Endothelial cell of umbilical vein (primary cell): Measurements from ENCODE around the gene CDKN2D. TPM values are rescaled to one million over a fixed set of nuclear protein-coding genes. Genes with fewer than 3 reads are reported as not detected.

Experiments
- BruUV-seq: library from RNA; stranded (reverse); fragments of 400-500 nt; replicated peaks from 2 replicates; lab custom pipeline; 2021; lab: Mats Ljungman, UMichigan
- CTCF ChIA-PET: fragments of 300-600, 350-600 bp; sonication (Branson Sonifier 250); formaldehyde crosslinking; loops from one replicate; lab custom pipeline; 2021; ENCODE audit warnings: antibody characterized with exemption, inconsistent platforms; lab: Charles Lee
- POLR2A ChIA-PET: fragments of 300-600, 350-600 bp; sonication (Branson Sonifier 250); formaldehyde crosslinking; loops from one replicate; lab custom pipeline; 2021; ENCODE audit warnings: antibody characterized with exemption, inconsistent platforms; lab: Charles Lee
- DNase-seq: peaks from one replicate; pipeline ENCODE4 v3.0.0-alpha.2; 2011; ENCODE audit warnings: low read depth, low spot score
- FAIRE-seq: peaks from 2 replicates; lab custom pipeline; 2011; peaks lifted over from hg19 to GRCh38; lab: Jason Lieb, UNC
- H2AFZ ChIP-seq: 2 replicates; pipeline ENCODE4 v1.6.0; 2012; ENCODE audit warnings: low read depth, low read length, control low read depth, inconsistent platforms
- H3K27ac ChIP-seq: 2 replicates; pipeline ENCODE4 v1.5.1; 2011; ENCODE audit warnings: low read depth, mild to moderate bottlenecking, control low read depth, low read length, moderate library complexity; ENCODE audit not compliant: insufficient read depth
- H3K27me3 ChIP-seq, 2 experiments: 2 replicates each; pipeline versions ENCODE4 v1.6.0 to v1.6.1; 2011; ENCODE audit warnings: low read length in 2 of 2, mixed read lengths in 1 of 2; ENCODE audit not compliant: control insufficient read depth in 2 of 2, insufficient read depth in 2 of 2
- H3K36me3 ChIP-seq, 2 experiments: 2 replicates in 1 of 2; 3 replicates in 1 of 2; pipeline ENCODE4 v1.5.1; 2011; ENCODE audit warnings: low read length in 2 of 2, mild to moderate bottlenecking in 1 of 2, moderate library complexity in 1 of 2; ENCODE audit not compliant: control insufficient read depth in 2 of 2, insufficient read depth in 2 of 2; ENCODE audit errors: extremely low read depth in 1 of 2
- H3K4me1 ChIP-seq: 3 replicates; pipeline ENCODE4 v1.5.1; 2011; ENCODE audit warnings: mild to moderate bottlenecking, low read length; ENCODE audit not compliant: control insufficient read depth, insufficient read depth; ENCODE audit errors: extremely low read depth
- H3K4me2 ChIP-seq: 2 replicates; pipeline ENCODE4 v1.6.1; 2011; ENCODE audit warnings: low read length, control low read depth, mixed read lengths; ENCODE audit not compliant: insufficient read depth
- H3K4me3 ChIP-seq, 3 experiments: fragments of 200-600 bp in 1 of 3; sonication (generic), shearing (Covaris generic) in 1 of 3; replicated peaks in 1 of 3; 2 replicates each; pipeline ENCODE4 v1.5.1; 2011 to 2016; ENCODE audit warnings: control low read depth in 3 of 3, low read length in 3 of 3, mild to moderate bottlenecking in 2 of 3, inconsistent platforms in 1 of 3, low read depth in 1 of 3, moderate library complexity in 1 of 3; ENCODE audit not compliant: insufficient read depth in 1 of 3
- H3K79me2 ChIP-seq: 2 replicates; pipeline ENCODE4 v1.6.0; 2012; ENCODE audit warnings: low read length, inconsistent platforms; ENCODE audit not compliant: control insufficient read depth, insufficient read depth
- H3K9ac ChIP-seq: replicated peaks from 2 replicates; pipeline ENCODE3; 2011; ENCODE audit warnings: low read length, control low read depth; ENCODE audit not compliant: insufficient read depth; ENCODE audit errors: extremely low read depth
- H3K9me1 ChIP-seq: replicated peaks from 3 replicates; pipeline ENCODE4 v1.6.0; 2011; ENCODE audit warnings: mild to moderate bottlenecking, low read length; ENCODE audit not compliant: control insufficient read depth, insufficient read depth; ENCODE audit errors: extremely low read depth
- H3K9me3 ChIP-seq: replicated peaks from 2 replicates; pipeline ENCODE4 v1.5.1; 2012; ENCODE audit warnings: low read length, inconsistent platforms; ENCODE audit not compliant: control insufficient read depth, insufficient read depth
- H4K20me1 ChIP-seq: replicated peaks from 2 replicates; pipeline ENCODE3; 2011; ENCODE audit warnings: mild to moderate bottlenecking, low read length; ENCODE audit not compliant: control insufficient read depth, insufficient read depth; ENCODE audit errors: extremely low read depth
- CTCF ChIP-seq, 2 donors: IDR thresholded peaks; 1 replicate in 1 of 2; 2 replicates in 1 of 2; pipeline ENCODE4 v1.5.1; 2011; ENCODE audit warnings: low read length in 2 of 2, mild to moderate bottlenecking in 2 of 2, moderate library complexity in 2 of 2, control low read depth in 1 of 2, inconsistent platforms in 1 of 2, low read depth in 1 of 2; ENCODE audit not compliant: insufficient read depth in 1 of 2; ENCODE audit errors: extremely low read depth in 1 of 2
- EZH2 ChIP-seq: IDR thresholded peaks from 2 replicates; pipeline ENCODE4 v1.6.1; 2012; ENCODE audit warnings: borderline replicate concordance, low read depth, mild to moderate bottlenecking, moderate library complexity, low read length, inconsistent platforms; ENCODE audit not compliant: severe bottlenecking
- FOS ChIP-seq: IDR thresholded peaks from 2 replicates; pipeline ENCODE4 v1.6.1; 2011; ENCODE audit warnings: mild to moderate bottlenecking, low read length, moderate library complexity, borderline replicate concordance; ENCODE audit not compliant: insufficient read depth
- GATA2 ChIP-seq: IDR thresholded peaks from 2 replicates; pipeline ENCODE4 v1.7.0; 2011; ENCODE audit warnings: low read depth, mild to moderate bottlenecking, moderate library complexity, mixed read lengths, low read length; ENCODE audit not compliant: insufficient read length, insufficient read depth
- JUN ChIP-seq: IDR thresholded peaks from 2 replicates; pipeline ENCODE4 v1.6.1; 2011; ENCODE audit warnings: borderline replicate concordance, low read depth; ENCODE audit not compliant: insufficient read length, insufficient read depth
- MAX ChIP-seq: IDR thresholded peaks from 2 replicates; pipeline ENCODE4 v1.6.1; 2011; ENCODE audit not compliant: insufficient read depth, insufficient read length
- MYC ChIP-seq: IDR thresholded peaks from one replicate; pipeline ENCODE4 v1.6.1; 2011; ENCODE audit warnings: mild to moderate bottlenecking, low read depth, low read length
- POLR2A ChIP-seq: IDR thresholded peaks from 2 replicates; pipeline ENCODE4 v1.6.1; 2012; ENCODE audit warnings: low read depth, mild to moderate bottlenecking, control low read depth, low read length
- POLR2AphosphoS5 ChIP-seq: IDR thresholded peaks from 2 replicates; pipeline ENCODE4 v1.6.1; 2012; ENCODE audit warnings: low read depth, mild to moderate bottlenecking, control low read depth, low read length, moderate library complexity; ENCODE audit not compliant: insufficient read depth
- dilution Hi-C: fragments of 300-500 bp; cut with MboI; formaldehyde crosslinking; loops from one replicate; pipeline ENCODE4 v1.15.0; 2019; ENCODE audit warnings: low sequenced_read_pairs; ENCODE audit not compliant: extremely low pct_ligation_motif_present
- intact Hi-C: fragments of 100-400 bp; cut with micrococcal nuclease; formaldehyde crosslinking; loops from one replicate; pipeline ENCODE4 v1.10.0; 2022
- polyA plus RNA-seq, 4 experiments: library from polyadenylated mRNA; depleted of rRNA in 3 of 4; stranded (reverse) in 3 of 4; unstranded in 1 of 4; fragments of >200 nt; gene quantifications; 2 replicates each; pipeline versions ENCODE4 v1.2.1 to v1.2.3, GENCODE V29; 2011 to 2012; ENCODE audit warnings: missing spikeins in 1 of 4
- total RNA-seq: library from RNA; stranded (reverse); gene quantifications from 2 replicates; pipeline ENCODE4 v1.2.3, GENCODE V29; 2021

CDKN2D gene
- total and polyA plus RNA-seq, 2 donors (not counting 3 experiments of a cell fraction or from before 2014, with no cell fraction given) = 5.9 to 9.8 TPM

GRCh38 chr19:10593820-10594637 is 25.2 kb upstream of the CDKN2D start:
- FAIRE-seq = no peak
- no peak for DNase-seq
- H3K9me3 ChIP-seq = no peaks in the 10 kb centered on the region
- CTCF ChIA-PET = interaction anchor here (4.2 kb wide), 1 partner anchor 13 kb away, joined by 20 read pairs; no protein-coding TSS in a partner anchor
- no peaks in the 10 kb centered on the region for H3K79me2 ChIP-seq
- no peaks in the 10 kb centered on the region for H3K36me3 ChIP-seq
- no peak overlapping the region for H2AFZ ChIP-seq
- no peaks in the 10 kb centered on the region for H3K27me3 ChIP-seq
- TF ChIP-seq EZH2 = no peak
- no peak for TF ChIP-seq JUN
- TF ChIP-seq POLR2A = no peak
- no peak for TF ChIP-seq CTCF (IDR thresholded peaks at IDR 0.05; ENCODE audit: extremely low read depth in 1 of 2, insufficient read depth in 1 of 2, low read depth in 1 of 2, low read length in 2 of 2)
- no peak for TF ChIP-seq POLR2AphosphoS5
- no peak for TF ChIP-seq GATA2
- TF ChIP-seq MYC = no peak
- TF ChIP-seq FOS = no peak
- no peak for TF ChIP-seq MAX
- BruUV-seq = no TSS peak
- no peak overlapping the region for H3K4me2 ChIP-seq
- intact Hi-C loops = no loop called here
- H3K27ac ChIP-seq = no peak overlapping the region
- H3K9ac ChIP-seq = no peak overlapping the region
- H3K4me1 ChIP-seq = peaks cover 13% of the 10 kb centered on the region
- no peaks in the 10 kb centered on the region for H4K20me1 ChIP-seq
- no peaks in the 10 kb centered on the region for H3K9me1 ChIP-seq
- dilution Hi-C loops = no loop called here
- H3K4me3 ChIP-seq = no peak overlapping the region
- POLR2A ChIA-PET = no interaction called here
